ENCODE measurements around the gene GPR63. TPM values are rescaled to one million over a fixed set of nuclear protein-coding genes. Genes with fewer than 3 reads are reported as not detected.

GPR63 gene
- polyA plus RNA-seq, 2 donors = 0.18 to 0.28 TPM

GRCh38 chr6:96803106-96803481, 34.2 kb downstream of the GPR63 start:
- Histone ChIP-seq H3K4me3 (ENCODE audit: low read depth in 1 of 2, low read length in 2 of 2) (no peak overlapping the region), H3K4me1 (ENCODE audit: control insufficient read depth in 2 of 2, insufficient read depth in 2 of 2, low read length in 1 of 2) (no peaks in the 10 kb centered on the region), H3K9me3 (ENCODE audit: control insufficient read depth in 2 of 2, insufficient read depth in 1 of 2, low read depth in 1 of 2, low read length in 1 of 2) (no peaks in the 10 kb centered on the region), H3K27ac (ENCODE audit: low read depth in 2 of 2, low read length in 1 of 2) (no peak overlapping the region), H3K27me3 (ENCODE audit: control insufficient read depth in 1 of 2, insufficient read depth in 2 of 2, low read length in 2 of 2) (no peaks in the 10 kb centered on the region), H3K36me3 (ENCODE audit: control insufficient read depth in 2 of 2, insufficient read depth in 2 of 2, low read length in 1 of 2) (no peaks in the 10 kb centered on the region)

DNA sequence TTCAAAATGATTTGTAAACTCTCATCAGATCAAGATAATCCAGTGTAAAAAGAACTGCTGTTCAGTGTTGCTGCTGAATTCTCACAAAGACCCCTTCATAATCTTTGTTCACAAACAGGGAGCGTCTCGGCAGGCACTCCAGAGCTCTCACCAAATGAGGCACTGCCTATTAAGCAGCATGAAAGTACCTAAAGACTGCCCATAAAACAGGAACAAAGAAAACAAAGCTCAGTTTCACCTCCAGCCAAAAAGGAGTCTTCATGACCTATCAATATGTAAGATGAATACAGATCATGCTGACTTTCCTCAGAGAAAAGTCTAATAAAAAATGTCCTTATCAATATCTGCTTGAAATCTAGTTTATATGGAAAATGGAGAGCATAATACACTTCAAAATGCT, 41.8 kb downstream of the GPR63 start:
- Histone ChIP-seq H3K27ac (ENCODE audit: low read depth in 2 of 2, low read length in 1 of 2) (no peak overlapping the region), H3K9me3 (ENCODE audit: control insufficient read depth in 2 of 2, insufficient read depth in 1 of 2, low read depth in 1 of 2, low read length in 1 of 2) (no peaks in the 10 kb centered on the region), H3K36me3 (ENCODE audit: control insufficient read depth in 2 of 2, insufficient read depth in 2 of 2, low read length in 1 of 2) (no peaks in the 10 kb centered on the region), H3K4me1 (ENCODE audit: control insufficient read depth in 2 of 2, insufficient read depth in 2 of 2, low read length in 1 of 2) (no peaks in the 10 kb centered on the region), H3K4me3 (ENCODE audit: low read depth in 1 of 2, low read length in 2 of 2) (no peak overlapping the region), H3K27me3 (ENCODE audit: control insufficient read depth in 1 of 2, insufficient read depth in 2 of 2, low read length in 2 of 2) (no peaks in the 10 kb centered on the region)
- 86 to 91% methylated on average over 2 of the region's 2 CpGs for WGBS, 2 donors

DNA sequence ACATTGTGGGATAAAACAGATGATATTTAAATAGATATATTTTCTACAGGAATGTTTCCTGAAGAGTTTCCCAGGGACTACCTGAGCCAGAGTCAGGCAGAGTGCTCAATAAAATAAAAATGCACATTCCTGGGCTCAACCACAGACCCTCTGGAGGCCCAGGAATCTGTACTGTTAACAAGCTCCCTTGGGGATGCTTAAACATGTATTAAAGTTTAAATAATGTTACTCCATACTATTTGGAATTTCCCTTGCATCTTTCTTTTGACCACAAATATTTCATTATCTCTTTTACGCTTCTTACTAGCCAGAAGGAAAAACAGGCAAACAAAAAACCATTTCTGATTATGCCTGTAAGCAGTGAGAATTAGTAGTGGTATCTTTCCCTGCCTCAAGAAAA, 42.3 kb downstream of the GPR63 start:
- H3K36me3 ChIP-seq (ENCODE audit: control insufficient read depth in 2 of 2, insufficient read depth in 2 of 2, low read length in 1 of 2) = no peaks in the 10 kb centered on the region
- WGBS, 2 donors = 74 to 91% methylated on average over 1 of the region's 1 CpG

GRCh38 chr6:96792561-96793190, 44.6 kb downstream of the GPR63 start:
- Histone ChIP-seq H3K27ac (ENCODE audit: low read depth in 2 of 2, low read length in 1 of 2) (no peak overlapping the region), H3K36me3 (ENCODE audit: control insufficient read depth in 2 of 2, insufficient read depth in 2 of 2, low read length in 1 of 2) (no peaks in the 10 kb centered on the region), H3K27me3 (ENCODE audit: control insufficient read depth in 1 of 2, insufficient read depth in 2 of 2, low read length in 2 of 2) (no peaks in the 10 kb centered on the region), H3K9me3 (ENCODE audit: control insufficient read depth in 2 of 2, insufficient read depth in 1 of 2, low read depth in 1 of 2, low read length in 1 of 2) (peaks cover 0 to 2% of the 10 kb centered on the region in 2 donors), H3K4me3 (ENCODE audit: low read depth in 1 of 2, low read length in 2 of 2) (no peak overlapping the region), H3K4me1 (ENCODE audit: control insufficient read depth in 2 of 2, insufficient read depth in 2 of 2, low read length in 1 of 2) (no peaks in the 10 kb centered on the region)
- 70 to 87% methylated on average over 4 of the region's 4 CpGs for WGBS, 2 donors

More for the DNA sequence above, 42.3 kb downstream of the GPR63 start:
- H3K9me3 ChIP-seq (ENCODE audit: control insufficient read depth in 2 of 2, insufficient read depth in 1 of 2, low read depth in 1 of 2, low read length in 1 of 2) = no peaks in the 10 kb centered on the region
- no peak overlapping the region for H3K27ac ChIP-seq (ENCODE audit: low read depth in 2 of 2, low read length in 1 of 2)
- H3K4me3 ChIP-seq (ENCODE audit: low read depth in 1 of 2, low read length in 2 of 2) = no peak overlapping the region
- no peaks in the 10 kb centered on the region for H3K27me3 ChIP-seq (ENCODE audit: control insufficient read depth in 1 of 2, insufficient read depth in 2 of 2, low read length in 2 of 2)
- H3K4me1 ChIP-seq (ENCODE audit: control insufficient read depth in 2 of 2, insufficient read depth in 2 of 2, low read length in 1 of 2) = no peaks in the 10 kb centered on the region

DNA sequence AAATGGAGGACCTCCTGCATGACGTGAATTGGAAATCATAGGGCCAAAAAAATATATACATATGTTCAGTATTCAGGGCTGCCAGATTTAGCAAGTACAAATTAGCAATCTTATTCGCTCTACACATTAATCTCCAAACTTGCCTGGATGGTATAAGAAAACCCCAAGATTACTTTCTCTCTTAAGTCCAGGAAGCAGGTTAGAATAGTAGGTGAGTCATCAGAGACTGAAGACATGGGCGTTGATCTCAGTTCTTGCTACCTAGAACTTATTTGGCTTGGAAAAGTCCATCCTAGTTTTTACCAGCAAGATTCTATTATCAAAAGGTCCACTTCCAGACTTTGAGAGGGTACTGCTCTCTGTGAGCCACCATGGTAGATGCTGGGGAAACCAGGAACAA, 47.4 kb downstream of the GPR63 start:
- 46 to 67% methylated on average over 3 of the region's 3 CpGs for WGBS, 2 donors
- no peaks in the 10 kb centered on the region for H3K4me1 ChIP-seq (ENCODE audit: control insufficient read depth in 2 of 2, insufficient read depth in 2 of 2, low read length in 1 of 2)
- no peak overlapping the region for H3K27ac ChIP-seq (ENCODE audit: low read depth in 2 of 2, low read length in 1 of 2)
- H3K27me3 ChIP-seq (ENCODE audit: control insufficient read depth in 1 of 2, insufficient read depth in 2 of 2, low read length in 2 of 2) = no peaks in the 10 kb centered on the region
- H3K4me3 ChIP-seq (ENCODE audit: low read depth in 1 of 2, low read length in 2 of 2) = no peak overlapping the region
- H3K36me3 ChIP-seq (ENCODE audit: control insufficient read depth in 2 of 2, insufficient read depth in 2 of 2, low read length in 1 of 2) = no peaks in the 10 kb centered on the region
- peaks cover 0 to 2% of the 10 kb centered on the region in 2 donors for H3K9me3 ChIP-seq (ENCODE audit: control insufficient read depth in 2 of 2, insufficient read depth in 1 of 2, low read depth in 1 of 2, low read length in 1 of 2)

GRCh38 chr6:96787846-96788580, 49.3 kb downstream of the GPR63 start:
- WGBS, 2 donors = 74 to 77% methylated on average over 9 of the region's 9 CpGs
- H3K9me3 ChIP-seq (ENCODE audit: control insufficient read depth in 2 of 2, insufficient read depth in 1 of 2, low read depth in 1 of 2, low read length in 1 of 2) = peaks cover 0 to 2% of the 10 kb centered on the region in 2 donors
- no peaks in the 10 kb centered on the region for H3K27me3 ChIP-seq (ENCODE audit: control insufficient read depth in 1 of 2, insufficient read depth in 2 of 2, low read length in 2 of 2)

GRCh38 chr6:96786336-96786735, 50.9 kb downstream of the GPR63 start:
- Histone ChIP-seq H3K4me3 (ENCODE audit: low read depth in 1 of 2, low read length in 2 of 2) (no peak overlapping the region), H3K4me1 (ENCODE audit: control insufficient read depth in 2 of 2, insufficient read depth in 2 of 2, low read length in 1 of 2) (no peaks in the 10 kb centered on the region), H3K27ac (ENCODE audit: low read depth in 2 of 2, low read length in 1 of 2) (no peak overlapping the region), H3K9me3 (ENCODE audit: control insufficient read depth in 2 of 2, insufficient read depth in 1 of 2, low read depth in 1 of 2, low read length in 1 of 2) (peaks cover 0 to 2% of the 10 kb centered on the region in 2 donors), H3K36me3 (ENCODE audit: control insufficient read depth in 2 of 2, insufficient read depth in 2 of 2, low read length in 1 of 2) (no peaks in the 10 kb centered on the region), H3K27me3 (ENCODE audit: control insufficient read depth in 1 of 2, insufficient read depth in 2 of 2, low read length in 2 of 2) (no peaks in the 10 kb centered on the region)
- WGBS, 2 donors = 90 to 98% methylated on average over 2 of the region's 2 CpGs

More at GRCh38 chr6:96787846-96788580, 49.3 kb downstream of the GPR63 start:
- Histone ChIP-seq H3K27ac (ENCODE audit: low read depth in 2 of 2, low read length in 1 of 2) (no peak overlapping the region), H3K4me1 (ENCODE audit: control insufficient read depth in 2 of 2, insufficient read depth in 2 of 2, low read length in 1 of 2) (no peaks in the 10 kb centered on the region), H3K36me3 (ENCODE audit: control insufficient read depth in 2 of 2, insufficient read depth in 2 of 2, low read length in 1 of 2) (no peaks in the 10 kb centered on the region), H3K4me3 (ENCODE audit: low read depth in 1 of 2, low read length in 2 of 2) (no peak overlapping the region)

- Histone ChIP-seq H3K4me3 (ENCODE audit: low read depth in 1 of 2, low read length in 2 of 2) (no peak overlapping the region), H3K27ac (ENCODE audit: low read depth in 2 of 2, low read length in 1 of 2) (no peak overlapping the region), H3K9me3 (ENCODE audit: control insufficient read depth in 2 of 2, insufficient read depth in 1 of 2, low read depth in 1 of 2, low read length in 1 of 2) (peaks cover 0 to 2% of the 10 kb centered on the region in 2 donors), H3K36me3 (ENCODE audit: control insufficient read depth in 2 of 2, insufficient read depth in 2 of 2, low read length in 1 of 2) (no peaks in the 10 kb centered on the region), H3K27me3 (ENCODE audit: control insufficient read depth in 1 of 2, insufficient read depth in 2 of 2, low read length in 2 of 2) (no peaks in the 10 kb centered on the region), H3K4me1 (ENCODE audit: control insufficient read depth in 2 of 2, insufficient read depth in 2 of 2, low read length in 1 of 2) (no peaks in the 10 kb centered on the region)
- 37 to 46% methylated on average over 3 of the region's 3 CpGs for WGBS, 2 donors
These were observed 52.6 kb downstream of the GPR63 start for GRCh38 chr6:96784650-96785049.

- Histone ChIP-seq H3K4me3 (ENCODE audit: low read depth in 1 of 2, low read length in 2 of 2) (no peak overlapping the region), H3K36me3 (ENCODE audit: control insufficient read depth in 2 of 2, insufficient read depth in 2 of 2, low read length in 1 of 2) (no peaks in the 10 kb centered on the region), H3K27ac (ENCODE audit: low read depth in 2 of 2, low read length in 1 of 2) (no peak overlapping the region), H3K27me3 (ENCODE audit: control insufficient read depth in 1 of 2, insufficient read depth in 2 of 2, low read length in 2 of 2) (no peaks in the 10 kb centered on the region), H3K4me1 (ENCODE audit: control insufficient read depth in 2 of 2, insufficient read depth in 2 of 2, low read length in 1 of 2) (no peaks in the 10 kb centered on the region), H3K9me3 (ENCODE audit: control insufficient read depth in 2 of 2, insufficient read depth in 1 of 2, low read depth in 1 of 2, low read length in 1 of 2) (no peaks in the 10 kb centered on the region)
- 85 to 96% methylated on average over 2 of the region's 2 CpGs for WGBS, 2 donors
These were observed 54.0 kb downstream of the GPR63 start for GRCh38 chr6:96783307-96783706.

DNA sequence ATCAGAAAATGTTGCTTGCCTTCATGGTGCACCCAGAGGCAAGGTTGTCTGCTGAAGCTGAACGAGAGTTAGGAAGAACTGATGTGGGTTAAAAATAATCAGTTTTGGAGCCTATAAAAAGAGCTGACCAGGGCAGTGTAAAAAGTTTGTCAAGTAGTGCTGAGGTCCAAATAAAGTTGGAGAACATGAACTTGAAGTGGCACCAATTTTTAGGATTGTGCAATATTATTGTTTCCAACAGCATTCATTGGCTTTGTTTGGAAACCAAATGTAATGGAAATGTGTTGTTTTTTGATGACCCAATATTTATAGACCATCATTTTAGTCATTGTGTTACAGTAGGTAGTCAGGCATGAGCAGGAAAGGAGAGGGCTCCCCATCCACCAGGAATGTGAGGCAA, 55.7 kb downstream of the GPR63 start:
- H3K27me3 ChIP-seq (ENCODE audit: control insufficient read depth in 1 of 2, insufficient read depth in 2 of 2, low read length in 2 of 2) = no peaks in the 10 kb centered on the region
- no peak overlapping the region for H3K4me3 ChIP-seq (ENCODE audit: low read depth in 1 of 2, low read length in 2 of 2)
- WGBS, 2 donors = 80 to 81% methylated on average over 1 of the region's 1 CpG
- no peaks in the 10 kb centered on the region for H3K9me3 ChIP-seq (ENCODE audit: control insufficient read depth in 2 of 2, insufficient read depth in 1 of 2, low read depth in 1 of 2, low read length in 1 of 2)
- no peaks in the 10 kb centered on the region for H3K4me1 ChIP-seq (ENCODE audit: control insufficient read depth in 2 of 2, insufficient read depth in 2 of 2, low read length in 1 of 2)
- no peaks in the 10 kb centered on the region for H3K36me3 ChIP-seq (ENCODE audit: control insufficient read depth in 2 of 2, insufficient read depth in 2 of 2, low read length in 1 of 2)
- no peak overlapping the region for H3K27ac ChIP-seq (ENCODE audit: low read depth in 2 of 2, low read length in 1 of 2)
